ENCODE data around the gene CCNYL1.

CCNYL1 gene

DNA sequence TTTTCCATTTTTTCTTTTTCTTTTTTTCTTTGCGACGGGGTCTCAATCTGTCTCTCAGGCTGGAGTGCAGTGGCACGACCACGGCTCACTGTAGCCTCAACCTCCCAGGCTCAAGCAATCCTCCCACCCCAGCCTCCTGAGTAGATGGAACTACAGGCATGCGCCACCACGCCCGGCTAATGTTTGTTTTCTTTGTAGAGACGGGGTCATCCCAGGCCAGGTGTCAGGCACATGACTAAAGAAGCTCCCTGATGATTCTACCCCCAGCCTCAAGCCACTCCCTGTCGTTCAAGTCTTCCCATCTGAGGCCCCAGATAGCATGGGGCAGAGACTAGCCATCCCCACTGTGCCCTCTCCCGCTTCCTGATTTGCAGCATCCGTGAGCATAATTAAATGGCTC is 68.1 kb downstream of the CCNYL1 start:
- no peak overlapping the region for H3K27ac ChIP-seq
- TF ChIP-seq, protein P1, sequence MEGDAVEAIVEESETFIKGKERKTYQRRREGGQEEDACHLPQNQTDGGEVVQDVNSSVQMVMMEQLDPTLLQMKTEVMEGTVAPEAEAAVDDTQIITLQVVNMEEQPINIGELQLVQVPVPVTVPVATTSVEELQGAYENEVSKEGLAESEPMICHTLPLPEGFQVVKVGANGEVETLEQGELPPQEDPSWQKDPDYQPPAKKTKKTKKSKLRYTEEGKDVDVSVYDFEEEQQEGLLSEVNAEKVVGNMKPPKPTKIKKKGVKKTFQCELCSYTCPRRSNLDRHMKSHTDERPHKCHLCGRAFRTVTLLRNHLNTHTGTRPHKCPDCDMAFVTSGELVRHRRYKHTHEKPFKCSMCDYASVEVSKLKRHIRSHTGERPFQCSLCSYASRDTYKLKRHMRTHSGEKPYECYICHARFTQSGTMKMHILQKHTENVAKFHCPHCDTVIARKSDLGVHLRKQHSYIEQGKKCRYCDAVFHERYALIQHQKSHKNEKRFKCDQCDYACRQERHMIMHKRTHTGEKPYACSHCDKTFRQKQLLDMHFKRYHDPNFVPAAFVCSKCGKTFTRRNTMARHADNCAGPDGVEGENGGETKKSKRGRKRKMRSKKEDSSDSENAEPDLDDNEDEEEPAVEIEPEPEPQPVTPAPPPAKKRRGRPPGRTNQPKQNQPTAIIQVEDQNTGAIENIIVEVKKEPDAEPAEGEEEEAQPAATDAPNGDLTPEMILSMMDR (conservative IDR thresholded peaks at IDR 0.05): no peak

DNA sequence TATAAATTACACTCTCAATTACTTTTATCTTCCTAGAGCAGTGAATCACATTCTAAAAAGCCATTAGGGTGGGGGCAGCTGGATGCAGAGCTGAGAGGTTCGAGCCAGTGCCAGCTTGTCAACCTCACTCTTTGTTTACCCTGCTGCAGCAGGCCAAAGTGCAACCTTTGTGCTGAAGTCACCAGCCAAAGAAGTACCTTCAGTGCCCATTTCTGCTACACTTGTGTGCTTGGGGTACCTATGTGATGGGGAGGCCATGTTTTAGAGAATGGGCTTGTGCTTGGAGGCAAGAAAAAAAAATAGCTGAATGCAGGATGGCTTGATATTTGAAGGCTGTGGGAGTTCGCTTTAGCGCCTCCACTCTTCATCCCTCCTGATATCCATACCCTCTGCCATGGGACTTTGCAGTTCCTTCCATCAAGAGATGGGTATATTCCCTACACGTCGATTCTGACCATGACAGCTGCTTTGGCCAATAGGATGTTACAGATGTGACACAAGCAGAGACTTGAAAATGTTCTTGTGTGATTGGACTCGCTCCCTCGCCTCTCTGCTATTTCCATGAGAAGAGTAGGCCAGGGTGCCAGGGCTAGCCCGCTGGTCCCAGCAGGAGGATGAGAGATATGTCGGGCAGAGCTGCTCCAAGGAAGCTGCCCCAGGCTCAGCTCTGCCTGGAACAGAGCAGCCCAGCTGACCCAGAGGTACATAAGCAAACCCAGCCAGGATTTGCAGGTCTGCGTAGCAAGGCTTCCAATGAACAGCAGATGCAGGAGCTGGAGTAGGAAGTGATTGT is 71.0 kb downstream of the CCNYL1 start:
- peak overlapping the region; percentile 26; the same call in 1 of the 2 replicates for H3K27ac ChIP-seq

DNA sequence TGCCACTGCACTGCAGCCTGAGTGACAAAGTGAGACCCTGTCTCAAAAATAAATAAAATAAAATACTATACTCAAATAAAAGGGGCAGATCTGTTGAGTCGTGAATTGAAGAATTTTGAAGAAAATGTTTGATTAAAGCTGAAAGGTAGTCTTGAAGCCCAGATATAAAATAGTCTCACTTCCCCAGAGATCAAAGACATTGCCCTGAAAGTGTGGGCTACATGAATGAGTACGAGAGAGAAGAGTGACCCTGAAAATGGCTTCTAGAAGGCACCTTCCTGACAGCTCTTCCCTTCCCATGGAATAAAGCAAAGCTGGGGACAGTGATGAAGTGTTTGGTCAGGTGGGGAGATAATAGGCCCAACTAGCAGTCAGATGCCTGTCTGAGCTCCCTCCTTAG is 72.1 kb downstream of the CCNYL1 start:
- TF ChIP-seq, protein P1 (conservative IDR thresholded peaks at IDR 0.05): no peak
- no peak overlapping the region for H3K27ac ChIP-seq

More for the DNA sequence above, 71.0 kb downstream of the CCNYL1 start:
- TF ChIP-seq, protein P1 (conservative IDR thresholded peaks at IDR 0.05): no peak

DNA sequence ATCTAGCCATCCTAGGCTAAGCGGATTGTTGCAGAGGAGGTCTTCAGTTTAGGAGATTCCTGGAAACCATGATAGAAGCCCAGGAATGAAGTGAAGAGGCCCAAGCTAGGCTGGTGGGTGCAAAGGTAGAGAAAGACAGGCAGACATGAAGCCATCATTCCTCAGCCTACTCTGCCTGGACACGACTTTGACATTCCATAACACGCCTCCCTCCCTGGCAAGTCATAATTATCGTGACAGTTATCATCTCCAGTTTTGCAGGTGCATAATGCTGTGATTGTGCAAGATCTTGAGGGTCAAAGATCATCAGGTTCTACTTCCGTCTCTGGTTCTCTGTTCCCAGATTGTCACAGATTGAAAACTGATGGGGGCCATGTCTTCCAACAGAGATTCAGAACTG is 73.5 kb downstream of the CCNYL1 start:
- H3K27ac ChIP-seq: no peak overlapping the region
- TF ChIP-seq, protein P1 (conservative IDR thresholded peaks at IDR 0.05): no peak

DNA sequence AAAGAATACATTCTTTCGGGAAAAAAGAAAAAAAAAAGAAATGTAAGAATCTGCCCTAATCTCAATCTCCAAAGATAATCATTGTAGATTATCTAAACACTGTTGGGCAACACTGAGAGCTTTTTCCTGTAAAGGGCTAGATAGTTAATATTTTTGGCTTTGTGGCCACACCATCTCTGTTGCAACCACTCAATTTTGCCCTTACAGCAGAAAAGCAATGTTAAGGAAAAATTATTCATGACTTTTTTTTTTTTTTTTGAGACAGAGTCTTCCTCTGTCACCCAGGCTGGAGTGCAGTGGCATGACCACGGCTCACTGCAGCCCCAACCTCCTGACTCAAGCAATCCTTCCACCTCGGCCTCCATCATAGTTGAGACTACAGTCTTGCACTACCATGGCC is 75.6 kb downstream of the CCNYL1 start:
- no peak overlapping the region for H3K27ac ChIP-seq
- TF ChIP-seq, protein P1 (conservative IDR thresholded peaks at IDR 0.05): no peak

DNA sequence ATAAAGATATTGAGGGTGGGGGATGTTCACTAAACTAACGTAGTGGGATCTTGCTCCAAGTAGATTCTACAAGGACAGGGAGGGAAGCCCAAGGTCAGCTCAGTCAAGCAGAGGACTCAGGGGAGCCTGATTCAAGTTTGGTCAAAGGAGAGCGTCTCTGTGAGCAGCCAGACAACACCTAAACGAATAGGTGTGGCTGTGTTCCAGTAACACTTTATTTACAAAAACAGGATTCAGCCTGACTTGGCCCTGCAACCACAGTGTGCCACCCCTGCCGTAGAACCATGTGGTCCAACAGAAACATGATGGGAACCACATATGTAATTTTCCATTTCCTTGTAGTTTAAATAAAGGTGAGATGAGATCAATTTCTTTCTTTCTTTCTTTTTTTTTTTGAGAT is 76.4 kb downstream of the CCNYL1 start:
- TF ChIP-seq, protein P1 (conservative IDR thresholded peaks at IDR 0.05): no peak
- no peak overlapping the region for H3K27ac ChIP-seq

DNA sequence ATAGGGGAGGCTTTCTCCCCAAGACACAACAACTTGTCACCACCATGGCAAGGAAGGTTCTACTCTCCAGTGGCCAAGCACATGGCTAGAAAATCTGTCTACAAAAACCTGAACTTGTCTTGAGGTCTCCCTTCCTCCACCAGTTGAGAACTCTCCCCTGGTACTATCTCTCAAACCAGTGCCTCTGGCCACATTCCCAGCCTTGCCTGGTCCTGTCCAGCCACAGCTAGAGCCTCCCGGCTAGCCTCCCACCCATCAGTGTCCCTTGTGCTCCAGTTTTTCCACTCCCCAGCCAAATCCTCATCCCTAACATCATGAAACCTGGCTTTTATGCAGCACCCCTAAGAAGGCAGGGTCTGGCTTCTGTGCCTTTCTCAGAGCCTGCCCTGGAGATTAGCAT is 79.5 kb downstream of the CCNYL1 start:
- TF ChIP-seq, protein P1 (conservative IDR thresholded peaks at IDR 0.05): no peak

More for the DNA sequence above, 79.5 kb downstream of the CCNYL1 start:
- H3K27ac ChIP-seq: no peak overlapping the region
